NK-92 treated with Interleukin-12 subunit alpha and Interleukin-12 subunit beta, amount 100 ng/mL, for 24 hours (cell line): ENCODE measurements around the gene RRP7A.
"Not testable (repeated sequence)": the region's sequence is repeated elsewhere in the genome, so short reads cannot be mapped to it uniquely, and the experiment has no call there.

Experiments used
- DNase-seq: peaks from one replicate; lab custom pipeline; 2025; lab: John Stamatoyannopoulos, UW

Gene RRP7A

DNA sequence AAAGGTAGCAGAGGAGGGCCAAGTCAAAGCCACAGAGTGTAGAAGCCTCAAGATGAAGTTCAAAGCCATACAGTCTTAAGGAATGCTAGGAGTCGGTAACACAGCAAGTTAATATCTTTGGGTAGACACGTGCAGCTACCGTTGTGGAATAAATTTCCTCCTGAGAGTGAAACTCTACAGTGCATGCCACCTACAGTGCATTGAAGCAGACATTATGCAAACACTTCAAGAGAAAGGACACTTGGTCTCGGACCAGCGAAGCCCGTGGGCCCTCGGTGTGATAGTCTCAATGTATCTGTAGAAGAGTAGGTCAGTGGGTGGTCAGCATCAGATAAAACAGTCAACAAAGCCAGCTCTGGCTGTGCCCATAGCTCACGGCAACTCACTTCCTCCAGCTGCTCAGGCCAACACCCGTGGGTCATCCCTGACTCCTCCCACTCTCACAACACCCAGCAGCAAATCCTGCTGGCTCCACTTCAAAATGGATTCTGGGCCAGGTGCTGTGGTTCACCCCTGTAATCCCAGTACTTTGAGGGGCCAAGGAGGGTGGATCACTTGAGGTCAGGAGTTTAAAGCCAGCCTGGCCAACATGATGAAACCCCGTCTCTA lies 24.0 kb downstream of the RRP7A start:
- not testable (repeated sequence) for DNase-seq

DNA sequence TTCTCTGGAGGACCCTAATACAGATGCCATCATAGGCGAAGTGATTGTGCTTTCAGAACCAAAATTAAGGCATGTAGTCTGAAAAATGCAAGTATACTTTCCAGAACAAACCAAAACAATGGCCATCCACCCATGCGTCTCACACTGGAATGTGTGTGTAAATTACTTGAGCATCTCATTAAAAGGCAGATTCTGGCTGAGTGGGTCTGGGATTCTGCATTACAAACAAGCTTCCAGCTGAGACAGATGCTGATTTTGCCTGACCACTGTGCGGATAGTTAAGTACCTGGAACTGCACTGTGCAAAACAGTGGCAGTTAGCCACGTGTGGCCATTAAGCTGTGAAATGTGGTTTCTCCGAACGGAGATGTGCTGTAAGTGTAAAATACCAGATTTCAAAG lies 26.2 kb downstream of the RRP7A start:
- no peak for DNase-seq

DNA sequence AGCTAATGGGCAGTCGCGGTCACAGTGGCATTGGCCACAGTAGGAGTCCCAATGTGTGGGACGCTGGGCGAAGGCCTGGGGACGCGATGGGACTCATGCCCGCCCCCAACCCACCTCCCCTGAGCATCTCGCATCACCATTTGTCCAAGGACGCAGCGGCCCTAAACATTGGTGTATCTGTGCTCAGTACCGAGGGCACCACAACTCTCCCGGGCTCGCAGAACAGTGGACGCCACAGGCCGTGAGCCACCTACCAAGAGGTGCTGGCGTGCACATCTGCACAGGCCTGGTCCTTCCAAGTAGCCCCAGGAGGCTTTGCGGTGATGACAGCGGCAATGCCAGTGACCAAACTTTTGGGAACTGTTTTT lies 27.3 kb downstream of the RRP7A start:
- DNase-seq = no peak

DNA sequence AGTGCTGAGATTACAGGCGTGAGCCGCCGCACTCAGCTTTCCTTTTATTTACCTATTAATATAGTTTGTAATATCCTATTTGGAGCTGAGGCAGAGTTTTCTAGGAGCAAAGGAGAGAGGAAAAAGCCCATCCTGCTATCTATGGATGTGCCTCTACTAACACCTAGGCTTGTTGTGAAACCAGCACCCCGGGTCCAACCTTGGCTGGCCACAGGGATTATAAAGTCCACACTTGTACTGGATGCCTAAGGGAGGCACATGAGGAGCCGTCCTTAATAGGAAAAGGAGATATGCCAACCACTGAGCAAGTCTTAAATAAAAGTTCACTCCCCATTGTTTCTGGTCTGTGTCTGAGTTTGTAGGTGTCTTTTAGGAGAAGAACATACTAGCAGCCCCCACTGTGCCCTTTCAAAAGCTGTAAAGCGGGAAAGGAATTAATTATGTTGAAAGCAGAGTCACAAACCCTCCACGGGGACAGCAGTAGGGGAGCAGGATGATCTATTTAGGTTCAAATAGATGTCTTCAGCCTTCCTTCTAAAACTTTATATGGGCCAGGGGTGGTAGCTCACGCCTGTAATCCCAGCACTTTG lies 29.3 kb downstream of the RRP7A start:
- no peak for DNase-seq

DNA sequence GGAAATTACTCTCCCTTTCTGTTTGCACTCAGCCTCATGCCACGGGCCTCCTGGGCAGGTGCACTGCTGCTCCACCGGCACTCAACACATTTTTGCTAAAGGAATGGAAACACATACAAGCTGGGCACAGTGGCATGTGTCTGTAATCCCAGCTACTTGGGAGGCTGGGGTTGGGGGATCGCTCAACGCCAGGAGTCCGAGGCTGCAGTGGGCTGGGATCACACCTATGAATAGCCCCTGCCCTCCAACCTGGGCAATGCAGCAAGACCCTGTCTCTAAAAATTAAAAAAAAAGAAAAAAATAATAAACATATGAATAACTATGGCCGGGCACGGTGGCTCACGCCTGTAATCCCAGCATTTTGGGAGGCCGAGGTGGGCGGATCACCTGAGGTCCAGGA lies 30.6 kb downstream of the RRP7A start:
- DNase-seq = no peak

DNA sequence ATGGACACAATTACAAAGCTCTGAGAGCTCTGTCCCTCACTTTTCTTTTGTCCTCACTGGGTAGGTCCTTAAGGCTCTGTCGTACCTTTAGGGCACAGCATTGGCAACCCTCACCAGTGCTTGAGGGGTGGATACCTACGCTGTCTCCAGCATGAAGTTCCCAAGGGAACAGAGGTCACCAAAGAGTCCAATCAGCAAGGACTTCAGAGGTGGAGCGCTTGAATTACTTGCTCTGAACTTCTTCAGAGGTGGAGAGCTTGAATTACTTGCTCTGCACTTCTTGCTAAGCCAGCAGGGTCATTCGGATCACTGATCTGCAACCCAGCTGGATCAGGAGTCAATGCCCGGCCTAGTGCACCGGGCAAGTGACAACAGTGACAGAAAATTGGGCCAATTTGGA lies 35.1 kb downstream of the RRP7A start:
- DNase-seq = no peak

DNA sequence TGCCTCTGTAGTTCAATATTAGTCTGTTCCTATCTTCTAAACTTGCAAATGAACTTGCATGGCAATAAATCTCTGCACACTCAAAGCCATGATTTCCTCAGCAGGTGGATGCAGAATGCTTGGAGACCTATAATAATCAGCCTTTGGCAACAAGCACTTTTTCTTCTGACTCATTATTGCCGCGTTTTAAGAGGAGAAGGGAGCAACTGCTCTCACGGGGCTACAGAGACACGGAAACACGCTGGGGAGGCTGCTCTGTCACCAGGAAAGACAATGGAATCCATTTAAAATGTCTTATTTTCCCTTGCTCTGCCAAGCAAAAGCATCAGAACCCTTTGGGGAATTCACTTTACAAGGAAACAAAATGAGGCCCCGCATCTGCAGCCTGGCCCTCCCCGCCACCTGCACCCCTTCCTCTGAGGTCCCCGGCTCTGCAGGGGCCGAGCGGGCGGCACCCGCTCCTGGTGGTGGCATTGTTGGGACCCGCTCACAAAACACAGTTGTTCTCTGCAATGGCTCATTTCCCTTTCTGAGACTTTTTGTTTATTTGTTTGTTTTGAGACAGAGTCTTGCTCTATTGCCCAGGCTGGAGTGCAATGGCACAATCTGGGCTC lies 35.9 kb downstream of the RRP7A start:
- DNase-seq = not testable (repeated sequence)

DNA sequence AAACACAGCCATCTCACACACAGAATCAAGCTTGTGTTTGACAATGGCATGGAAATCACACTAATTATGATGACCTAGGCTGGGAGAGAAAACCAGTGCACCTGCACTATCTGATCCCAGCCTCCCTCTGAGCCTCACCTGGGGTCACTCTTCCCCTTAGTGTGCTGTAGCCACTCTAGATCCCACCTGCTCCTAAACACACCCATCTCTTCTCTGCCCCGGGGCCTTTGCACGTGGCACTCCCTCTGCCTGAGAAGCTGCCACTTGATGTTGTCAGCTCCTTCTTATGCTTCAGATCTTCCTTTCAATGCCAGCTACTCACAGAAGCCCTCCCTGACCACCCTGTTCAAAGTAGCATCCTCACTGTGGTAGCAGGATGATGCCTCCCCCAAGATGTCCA lies 44.5 kb downstream of the RRP7A start:
- no peak for DNase-seq

DNA sequence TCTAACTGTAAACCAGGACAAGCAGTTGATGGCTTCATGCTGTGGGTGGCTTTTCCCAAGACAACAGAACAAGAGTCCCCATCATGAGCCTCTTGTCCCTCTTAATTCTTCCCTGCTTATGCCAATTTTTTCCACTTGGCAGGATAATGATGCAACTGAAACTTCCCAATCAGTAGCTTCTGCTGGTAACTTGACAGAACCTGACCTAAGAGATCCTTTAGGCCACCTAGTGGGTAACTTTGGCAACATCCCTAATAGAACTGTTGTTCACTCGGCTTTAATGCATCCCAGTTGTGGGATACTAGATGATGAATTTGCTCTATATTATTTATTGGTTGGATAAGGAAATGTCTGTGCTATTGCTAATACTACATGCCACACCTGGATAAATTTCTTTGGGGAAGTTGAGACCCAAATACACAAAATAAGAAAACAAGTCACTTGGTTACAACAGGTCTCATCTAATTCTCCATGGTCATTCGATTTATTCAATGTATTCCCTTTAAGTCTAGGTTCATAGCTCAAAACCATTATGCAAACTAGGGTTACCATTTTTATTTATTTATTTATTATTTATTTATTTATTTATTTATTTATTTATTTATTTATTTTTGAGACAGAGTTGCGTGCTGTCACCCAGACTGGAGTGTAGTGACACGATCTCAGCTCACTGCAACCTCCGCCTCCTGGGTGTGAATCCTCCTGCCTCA lies 46.0 kb downstream of the RRP7A start:
- no peak for DNase-seq

DNA sequence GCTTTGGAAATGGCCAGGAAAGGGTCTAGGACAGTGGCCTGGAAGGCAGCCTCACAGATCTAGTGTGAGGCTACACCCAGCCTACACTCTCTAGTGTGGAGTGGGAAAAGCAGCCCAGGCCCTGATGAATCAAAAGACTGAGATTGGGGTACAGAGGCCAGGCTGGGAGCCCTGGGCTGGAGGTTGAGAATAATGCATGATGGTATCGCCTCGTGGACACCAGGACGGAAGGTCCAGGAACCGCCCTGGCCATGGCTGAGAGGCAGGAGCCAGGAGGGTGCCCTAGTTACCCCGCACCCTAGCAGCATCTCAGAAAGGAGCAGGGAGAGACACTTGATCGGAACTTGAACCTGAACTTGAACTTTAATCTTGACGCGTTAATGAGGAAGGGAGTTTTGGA lies 46.9 kb downstream of the RRP7A start:
- no peak for DNase-seq

DNA sequence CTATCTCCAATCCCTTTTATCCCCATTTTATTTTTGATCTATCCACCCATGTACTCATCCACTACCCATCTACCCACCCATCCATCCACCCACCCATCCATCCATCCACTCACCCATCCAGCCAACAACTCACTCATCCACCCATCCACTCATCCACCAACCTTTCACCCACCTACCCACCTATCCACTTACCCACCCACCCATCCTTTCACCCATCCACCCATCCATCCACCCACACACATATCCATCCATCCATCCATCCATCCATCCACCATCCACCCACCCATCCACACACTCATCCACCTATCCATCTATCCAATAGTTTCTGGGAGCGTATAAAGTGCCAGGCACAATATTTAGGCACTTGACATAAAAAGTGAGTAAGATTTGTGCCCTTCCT lies 48.2 kb downstream of the RRP7A start:
- DNase-seq = no peak

DNA sequence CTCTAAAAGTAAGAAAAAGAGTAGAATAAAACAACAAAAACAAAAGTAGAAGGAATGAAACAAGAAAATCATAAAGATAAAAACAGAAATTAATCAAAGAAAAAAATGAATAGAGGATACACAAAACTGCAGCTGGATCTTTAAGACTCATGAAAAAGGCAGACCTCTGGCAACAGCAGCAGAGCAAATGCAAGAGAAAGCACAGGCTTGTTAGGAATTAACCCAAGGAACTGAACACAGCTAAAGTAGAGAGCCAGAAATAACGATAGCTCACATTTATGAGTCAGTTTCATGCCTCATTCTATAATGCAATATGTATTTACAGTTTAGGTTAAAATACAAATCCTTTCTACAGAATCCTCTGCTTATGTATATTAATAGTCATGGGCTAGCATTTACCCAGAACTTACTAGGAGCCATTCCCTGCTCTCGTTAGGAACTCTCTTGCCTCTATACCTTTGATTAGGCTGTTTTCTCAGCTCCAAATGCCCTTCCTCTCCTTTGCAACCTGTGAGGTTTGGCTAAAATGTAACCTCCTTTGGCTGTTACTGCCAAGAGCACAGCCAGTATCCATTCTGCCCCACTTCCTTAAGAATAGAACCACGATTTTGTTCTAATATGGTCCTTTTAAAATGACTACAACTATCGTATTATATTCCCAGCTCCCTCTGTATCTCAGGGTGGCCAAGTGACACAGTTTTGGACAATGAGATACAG lies 49.1 kb downstream of the RRP7A start:
- no peak for DNase-seq

DNA sequence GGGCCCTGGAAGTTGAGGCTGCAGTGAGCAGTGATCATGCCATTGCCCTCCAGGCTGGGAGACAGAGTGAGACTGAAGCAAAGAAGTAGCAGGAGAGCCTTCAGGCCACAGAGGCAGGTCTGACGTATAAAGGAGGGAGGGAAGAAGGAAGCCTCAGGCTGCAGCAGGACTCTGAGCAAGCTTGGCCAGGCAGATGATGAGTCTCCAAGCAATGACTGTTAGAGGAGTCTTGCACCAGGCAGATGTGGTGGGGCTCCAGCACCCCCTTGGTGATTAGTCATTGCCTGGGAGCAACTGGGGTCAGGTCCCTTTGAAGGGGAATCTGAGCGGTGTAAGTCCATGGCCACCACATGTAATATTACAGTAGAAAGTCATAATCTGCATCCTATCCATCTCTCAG lies 50.8 kb downstream of the RRP7A start:
- DNase-seq = no peak

DNA sequence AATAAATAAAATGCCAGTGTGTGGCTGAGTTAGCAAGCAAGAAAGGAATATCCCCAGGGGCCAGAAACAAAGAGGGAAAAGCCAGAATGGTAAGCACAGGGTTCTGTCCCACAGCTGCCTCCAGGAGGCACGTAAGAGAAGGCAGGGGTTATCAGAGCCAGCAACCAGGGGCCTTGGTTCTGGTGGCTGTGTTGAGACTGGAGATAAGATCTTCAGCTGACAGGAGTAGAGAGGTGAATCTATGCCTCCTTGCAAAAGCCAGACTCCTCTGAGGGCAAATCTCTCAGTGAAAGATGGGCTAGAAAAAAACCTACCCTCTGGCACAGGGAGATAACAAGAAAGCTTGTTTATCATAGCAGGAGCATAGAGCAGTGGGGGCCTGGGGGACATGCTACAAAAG lies 57.6 kb downstream of the RRP7A start:
- DNase-seq = no peak

DNA sequence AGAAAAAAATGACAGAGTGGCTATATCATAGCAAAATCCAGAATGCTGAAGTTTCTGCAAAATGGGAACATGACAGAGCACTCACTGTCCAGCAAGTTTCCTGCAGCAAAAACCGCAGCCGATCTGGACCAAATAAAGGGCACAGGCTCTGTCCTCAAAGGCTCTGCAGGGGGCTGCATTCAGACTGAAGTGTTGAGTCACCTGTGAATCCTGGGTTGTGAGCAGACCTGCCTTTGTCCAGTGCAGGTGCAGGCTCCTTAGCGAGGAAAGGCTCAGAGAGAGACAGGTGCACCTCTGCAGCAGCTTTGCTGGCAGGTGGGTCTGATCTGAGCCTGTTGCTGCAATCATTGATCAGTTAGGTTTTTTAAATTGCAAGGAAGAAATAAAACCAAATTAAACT lies 58.1 kb downstream of the RRP7A start:
- no peak for DNase-seq
